ENCODE measurements around the gene SARNP.

Gene SARNP

GRCh38 chr12:55739025-55739378 lies 78.5 kb downstream of the SARNP start:
- no peak for DNase-seq

GRCh38 chr12:55738123-55739024 lies 79.2 kb downstream of the SARNP start:
- DNase-seq = peak; percentile 64

- no peak for DNase-seq
These were observed 79.9 kb downstream of the SARNP start for GRCh38 chr12:55737581-55738122.

GRCh38 chr12:55736780-55737580 lies 80.5 kb downstream of the SARNP start:
- DNase-seq = peak; percentile 84

- no peak for DNase-seq
These were observed 81.4 kb downstream of the SARNP start for GRCh38 chr12:55736076-55736475.

GRCh38 chr12:55734595-55734994 lies 82.9 kb downstream of the SARNP start:
- DNase-seq = no peak

- no peak for DNase-seq
These were observed 83.7 kb downstream of the SARNP start for GRCh38 chr12:55733858-55734257.

GRCh38 chr12:55733021-55733555 lies 84.4 kb downstream of the SARNP start:
- no peak for DNase-seq

- DNase-seq = no peak
These were observed 85.2 kb downstream of the SARNP start for GRCh38 chr12:55732288-55732687.

- DNase-seq = no peak
These were observed 87.4 kb downstream of the SARNP start for GRCh38 chr12:55729819-55730818.

- DNase-seq = peak; percentile 73
These were observed 88.3 kb downstream of the SARNP start, which contains the start of gene CD63 for GRCh38 chr12:55728939-55729818. Gene CD63, minus strand, starts transcription at chr12:55729009. Its CDS starts 668 bp downstream, at chr12:55728341.

GRCh38 chr12:55728186-55728938 lies 89.2 kb downstream of the SARNP start:
- peak; percentile 54 for DNase-seq

- DNase-seq = no peak
These were observed 89.8 kb downstream of the SARNP start for GRCh38 chr12:55727643-55728185.

- no peak for DNase-seq
These were observed 90.6 kb downstream of the SARNP start for GRCh38 chr12:55726971-55727370.

GRCh38 chr12:55725556-55725955 lies 92.0 kb downstream of the SARNP start:
- DNase-seq = no peak

- no peak for DNase-seq
These were observed 92.6 kb downstream of the SARNP start for GRCh38 chr12:55724940-55725309.

- no peak for DNase-seq
These were observed 93.1 kb downstream of the SARNP start for GRCh38 chr12:55724226-55724939.

GRCh38 chr12:55723516-55724225 lies 93.9 kb downstream of the SARNP start:
- no peak for DNase-seq

GRCh38 chr12:55722948-55723347 lies 94.6 kb downstream of the SARNP start:
- DNase-seq = no peak

Measured in DMS153 (cell line).